ENCODE data around the gene PCARE. TPM values are rescaled to one million over a fixed set of nuclear protein-coding genes. Genes with fewer than 3 reads are reported as not detected.
A peak's percentile ranks its signal among the peaks of the same experiment; 100 is the strongest.

The PCARE gene
- total and polyA plus RNA-seq, 2 experiments from 2014 or later: 0.34 to 0.57 TPM

GRCh38 chr2:29115797-29116781, 41.8 kb upstream of the PCARE start:
- Histone ChIP-seq H3K27me3 (peaks cover 55% of the 10 kb centered on the region), H3K27ac (no peak overlapping the region), H3K4me3 (peak overlapping the region; percentile 54), H3K36me3 (no peaks in the 10 kb centered on the region), H3K4me1 (ENCODE audit: low read depth) (peaks cover 6% of the 10 kb centered on the region), H3K9me3 (ENCODE audit: low read depth) (no peaks in the 10 kb centered on the region)
- DNase-seq (ENCODE audit: low read depth in 1 of 2, low spot score in 1 of 2): peak; percentile 40 to 86
- no peak for TF ChIP-seq CTCF (IDR thresholded peaks at IDR 0.05; ENCODE audit: low read depth, low read length)

GRCh38 chr2:29114946-29115609, 40.8 kb upstream of the PCARE start, which contains the start of gene CLIP4:
Gene CLIP4, plus strand, starts transcription at chr2:29115415. Its CDS starts 5,974 bp downstream, at chr2:29121389.
- Histone ChIP-seq H3K4me1 (ENCODE audit: low read depth) (peaks cover 6% of the 10 kb centered on the region), H3K4me3 (peak within 1 kb of the TSS; percentile 54), H3K27me3 (peaks cover 45% of the 10 kb centered on the region), H3K36me3 (no peaks in the 10 kb centered on the region), H3K9me3 (ENCODE audit: low read depth) (no peaks in the 10 kb centered on the region), H3K27ac (no peak within 1 kb of the TSS)
- peak; percentile 56 to 78 for DNase-seq (ENCODE audit: low read depth in 1 of 2, low spot score in 1 of 2)
- TF ChIP-seq CTCF (IDR thresholded peaks at IDR 0.05; ENCODE audit: low read depth, low read length): no peak

- H3K36me3 ChIP-seq: no peaks in the 10 kb centered on the region
- no peaks in the 10 kb centered on the region for H3K9me3 ChIP-seq (ENCODE audit: low read depth)
- no peak overlapping the region for H3K27ac ChIP-seq
- no peak for TF ChIP-seq CTCF (IDR thresholded peaks at IDR 0.05; ENCODE audit: low read depth, low read length)
- no peak overlapping the region for H3K4me3 ChIP-seq
- peaks cover 39% of the 10 kb centered on the region for H3K27me3 ChIP-seq
- no peak for DNase-seq (ENCODE audit: low read depth in 1 of 2, low spot score in 1 of 2)
- H3K4me1 ChIP-seq (ENCODE audit: low read depth): peaks cover 6% of the 10 kb centered on the region
These were observed 40.2 kb upstream of the PCARE start for GRCh38 chr2:29114586-29114945.

- Histone ChIP-seq H3K9me3 (ENCODE audit: low read depth) (no peaks in the 10 kb centered on the region), H3K27me3 (peaks cover 33% of the 10 kb centered on the region), H3K4me3 (no peak overlapping the region), H3K27ac (no peak overlapping the region), H3K4me1 (ENCODE audit: low read depth) (peaks cover 6% of the 10 kb centered on the region), H3K36me3 (no peaks in the 10 kb centered on the region)
- TF ChIP-seq CTCF (IDR thresholded peaks at IDR 0.05; ENCODE audit: low read depth, low read length): no peak
- peak; percentile 47 to 77 for DNase-seq (ENCODE audit: low read depth in 1 of 2, low spot score in 1 of 2)
These were observed 39.6 kb upstream of the PCARE start for GRCh38 chr2:29113891-29114321.

- H3K4me1 ChIP-seq (ENCODE audit: low read depth): peaks cover 6% of the 10 kb centered on the region
- no peak overlapping the region for H3K4me3 ChIP-seq
- H3K9me3 ChIP-seq (ENCODE audit: low read depth): no peaks in the 10 kb centered on the region
- peaks cover 29% of the 10 kb centered on the region for H3K27me3 ChIP-seq
- TF ChIP-seq CTCF (IDR thresholded peaks at IDR 0.05; ENCODE audit: low read depth, low read length): no peak
- no peaks in the 10 kb centered on the region for H3K36me3 ChIP-seq
- peak; percentile 16 to 53 for DNase-seq (ENCODE audit: low read depth in 1 of 2, low spot score in 1 of 2)
- H3K27ac ChIP-seq: no peak overlapping the region
These were observed 38.8 kb upstream of the PCARE start for GRCh38 chr2:29113027-29113686.

All from cardiac muscle cell (in vitro differentiated cells and primary cell).